HG02943 (cell line): ENCODE data around the gene HIP1.
"Not testable (repeated sequence)": the region's sequence is repeated elsewhere in the genome, so short reads cannot be mapped to it uniquely, and the experiment has no call there.

Source experiments
- ATAC-seq: cut with Tn5 transposase; IDR thresholded peaks from one replicate; pipeline ENCODE4 v1.9.1; 2021; ENCODE audit warnings: mild to moderate bottlenecking, low read depth, moderate library complexity; ENCODE audit not compliant: unreplicated experiment

Gene HIP1

DNA sequence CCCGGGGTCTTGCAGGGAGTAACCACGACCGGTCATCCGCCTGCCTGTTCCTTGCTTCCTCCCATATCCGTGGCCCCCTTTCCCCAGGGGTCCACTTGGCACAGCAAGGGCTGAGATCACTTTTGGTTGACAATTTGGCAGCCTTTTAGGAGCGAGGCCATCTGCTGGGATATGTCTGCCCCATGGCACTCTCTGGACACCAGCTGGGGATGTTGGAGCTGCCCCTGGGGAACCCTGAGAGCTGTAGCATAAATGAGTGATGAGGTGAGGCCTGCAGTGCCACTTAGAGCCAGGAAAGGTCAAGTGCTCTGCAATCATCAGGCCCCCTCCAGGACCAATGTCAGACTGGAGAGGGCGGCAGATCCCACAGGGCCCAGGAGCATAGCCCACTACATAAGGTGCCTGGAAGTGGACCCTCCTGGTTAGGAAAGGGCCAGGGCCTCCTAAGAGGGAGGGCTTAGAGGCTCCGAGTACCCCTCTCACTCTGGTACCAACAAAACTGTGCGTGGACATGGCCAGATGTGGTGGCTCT, 92.1 kb downstream of the HIP1 start:
- no peak for ATAC-seq

DNA sequence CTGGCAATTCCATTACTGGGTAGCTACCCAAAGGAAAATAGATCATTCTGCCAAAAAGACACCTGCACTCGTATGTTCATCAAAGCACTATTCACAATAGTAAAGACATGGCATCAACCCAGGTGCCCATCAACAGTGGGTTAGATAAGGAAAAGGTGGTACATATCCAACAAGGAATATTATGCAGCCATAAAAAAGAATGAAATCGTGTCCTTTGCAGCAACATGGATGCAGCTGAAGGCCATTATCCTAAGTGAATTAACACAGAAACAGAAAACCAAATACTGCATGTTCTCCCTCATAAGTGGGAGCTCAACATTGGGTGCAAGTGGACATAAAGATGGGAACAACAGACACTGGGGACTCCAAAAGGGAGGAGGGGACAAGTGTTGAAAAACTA, 93.2 kb downstream of the HIP1 start:
- ATAC-seq = no peak

DNA sequence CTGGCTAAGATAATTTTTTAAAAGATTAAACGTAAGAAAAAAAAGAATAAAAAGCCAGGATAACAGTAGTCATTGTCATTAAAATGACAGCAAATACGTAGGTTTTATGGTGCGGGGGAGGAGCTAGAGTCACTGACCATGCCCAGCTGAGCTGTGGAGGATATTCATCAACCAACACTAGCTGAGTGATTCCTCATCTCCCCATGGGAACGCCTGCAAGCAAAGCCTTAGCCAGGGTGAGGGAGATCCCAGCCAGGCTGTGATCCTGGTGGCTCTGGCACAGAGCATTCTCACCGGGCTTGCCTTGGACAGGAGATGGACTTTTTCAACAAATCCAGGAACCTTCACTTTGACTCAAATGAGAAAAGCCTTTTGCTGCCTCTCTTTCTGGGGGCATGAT, 94.2 kb downstream of the HIP1 start:
- no peak for ATAC-seq

DNA sequence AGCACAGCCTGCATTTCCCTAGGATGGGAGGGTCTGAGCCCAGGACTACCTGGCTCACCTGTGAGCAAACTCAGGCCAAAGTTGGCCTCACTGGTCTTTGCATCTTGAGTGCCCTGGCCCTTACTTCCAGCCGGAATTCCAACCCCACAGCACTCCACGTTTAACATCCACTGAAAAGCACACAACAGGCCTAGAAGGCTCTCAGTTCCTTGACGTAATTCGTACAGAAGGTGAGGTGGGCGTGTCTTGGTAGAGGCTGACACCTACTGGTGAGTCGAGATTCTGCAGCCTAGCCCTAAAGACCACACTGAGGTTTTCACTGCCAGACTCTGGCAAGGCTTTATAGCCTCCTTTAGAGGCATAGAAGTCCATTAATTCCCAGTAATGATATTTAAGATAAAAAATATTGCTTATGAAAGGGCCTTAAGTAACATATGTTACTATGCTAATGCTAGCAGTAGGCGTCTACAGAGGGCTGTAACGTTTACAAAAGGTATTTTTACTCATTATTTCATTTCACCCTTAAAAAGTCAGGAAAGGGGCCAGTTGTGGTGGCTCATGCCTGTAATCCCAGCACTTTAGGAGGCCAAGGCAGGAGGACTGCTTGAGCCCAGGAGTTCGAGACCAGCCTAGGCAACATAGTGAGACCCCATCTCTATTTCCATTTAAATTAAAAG, 95.8 kb downstream of the HIP1 start:
- ATAC-seq = no peak

DNA sequence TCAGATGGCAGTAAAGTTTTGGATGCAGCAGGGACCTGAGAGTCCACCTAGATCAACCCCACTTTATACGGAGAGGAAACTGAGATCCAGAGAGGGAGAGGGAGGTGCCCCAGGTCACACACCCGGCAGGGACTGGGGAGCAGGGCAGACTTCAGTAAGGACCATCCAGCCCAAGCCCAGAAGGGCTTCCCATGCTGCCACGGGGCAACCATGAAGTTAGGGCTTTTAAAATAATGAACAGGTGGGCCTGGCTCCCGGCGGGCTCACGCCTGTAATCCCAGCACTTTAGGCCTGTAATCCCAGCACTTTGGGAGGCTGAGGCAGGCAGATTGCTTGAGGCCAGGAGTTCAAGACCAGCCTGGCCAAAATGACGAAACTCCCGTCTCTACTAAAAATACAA, 98.5 kb downstream of the HIP1 start:
- no peak for ATAC-seq

DNA sequence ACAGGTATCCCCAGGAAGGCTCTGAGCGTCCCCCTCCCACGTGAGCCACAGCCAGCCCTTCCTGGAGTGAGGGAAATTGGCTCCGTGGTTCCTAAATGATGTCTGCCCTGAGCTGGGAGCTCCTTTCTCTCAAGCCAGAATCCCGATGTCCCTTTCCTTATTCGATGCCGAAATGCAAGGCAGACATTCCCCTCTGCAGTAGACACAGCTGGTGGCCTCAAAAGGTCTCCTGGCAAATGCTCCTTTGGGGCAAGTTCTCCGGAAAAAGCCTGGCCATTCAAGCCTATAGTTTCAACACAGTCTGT, 98.9 kb downstream of the HIP1 start:
- no peak for ATAC-seq

DNA sequence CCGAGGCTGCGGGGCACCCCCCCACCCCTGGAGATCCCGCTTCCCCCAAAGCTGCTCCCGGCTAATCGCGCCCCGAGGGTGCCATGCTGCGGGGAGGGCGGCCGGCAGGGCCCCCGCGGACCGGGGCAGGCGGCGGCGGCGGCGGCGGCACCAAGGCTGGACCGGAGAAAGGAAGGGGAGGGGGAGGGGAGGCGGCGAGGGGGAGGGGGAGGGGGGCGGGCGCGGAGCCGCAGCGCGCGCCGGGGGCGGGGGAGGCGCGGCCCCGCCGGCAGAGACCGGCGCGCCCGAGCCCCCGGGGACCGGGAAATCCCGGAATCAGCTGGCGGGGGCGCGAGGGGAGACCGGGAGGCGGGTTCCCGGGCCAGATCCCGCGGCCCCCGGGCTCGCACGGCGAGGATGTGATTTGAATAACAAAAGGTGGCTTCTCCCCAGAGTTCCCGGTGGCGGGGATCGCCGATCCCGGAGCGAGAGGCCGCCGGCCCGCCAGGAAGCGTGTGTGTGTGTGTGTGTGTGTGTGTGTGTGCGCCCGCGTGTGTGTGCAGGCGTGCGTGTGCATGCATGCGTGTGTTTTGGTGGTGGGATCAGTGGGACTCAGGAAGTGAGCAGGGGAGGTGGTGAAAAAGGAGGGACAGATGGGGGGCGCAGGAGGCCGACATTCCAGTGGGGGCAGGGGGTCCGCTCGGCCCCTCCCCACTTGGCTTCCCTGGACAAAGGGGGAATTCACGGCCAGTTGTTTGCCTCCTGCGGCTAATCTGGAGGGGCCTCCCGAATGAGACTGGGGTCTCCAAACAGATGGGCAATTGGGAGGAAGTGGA, 99.5 kb downstream of the HIP1 start:
- no peak for ATAC-seq

DNA sequence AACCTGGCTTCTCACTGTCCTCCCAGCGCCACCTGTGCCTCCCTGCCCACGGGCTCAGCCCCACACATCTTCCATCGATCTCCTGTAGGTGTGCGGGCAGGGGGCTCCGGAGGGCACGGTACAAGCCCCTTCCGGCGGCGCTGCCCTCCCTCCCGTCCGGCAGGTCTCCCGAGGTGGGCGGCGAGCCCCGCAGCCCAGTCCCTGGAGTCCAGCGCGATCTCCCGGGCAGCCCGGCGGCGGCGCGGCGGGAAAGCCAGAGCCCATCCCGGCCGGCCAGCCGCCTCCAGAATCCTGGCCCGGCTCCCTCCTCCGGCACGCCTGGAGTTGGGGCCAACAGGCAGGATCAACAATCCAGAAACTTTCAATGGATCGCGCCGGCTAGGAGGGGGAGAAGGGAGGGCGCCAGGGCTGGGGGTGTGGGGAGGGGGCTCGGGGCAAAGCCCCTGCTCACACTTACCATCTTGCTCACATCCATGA, 100.1 kb downstream of the HIP1 start:
- ATAC-seq = no peak

DNA sequence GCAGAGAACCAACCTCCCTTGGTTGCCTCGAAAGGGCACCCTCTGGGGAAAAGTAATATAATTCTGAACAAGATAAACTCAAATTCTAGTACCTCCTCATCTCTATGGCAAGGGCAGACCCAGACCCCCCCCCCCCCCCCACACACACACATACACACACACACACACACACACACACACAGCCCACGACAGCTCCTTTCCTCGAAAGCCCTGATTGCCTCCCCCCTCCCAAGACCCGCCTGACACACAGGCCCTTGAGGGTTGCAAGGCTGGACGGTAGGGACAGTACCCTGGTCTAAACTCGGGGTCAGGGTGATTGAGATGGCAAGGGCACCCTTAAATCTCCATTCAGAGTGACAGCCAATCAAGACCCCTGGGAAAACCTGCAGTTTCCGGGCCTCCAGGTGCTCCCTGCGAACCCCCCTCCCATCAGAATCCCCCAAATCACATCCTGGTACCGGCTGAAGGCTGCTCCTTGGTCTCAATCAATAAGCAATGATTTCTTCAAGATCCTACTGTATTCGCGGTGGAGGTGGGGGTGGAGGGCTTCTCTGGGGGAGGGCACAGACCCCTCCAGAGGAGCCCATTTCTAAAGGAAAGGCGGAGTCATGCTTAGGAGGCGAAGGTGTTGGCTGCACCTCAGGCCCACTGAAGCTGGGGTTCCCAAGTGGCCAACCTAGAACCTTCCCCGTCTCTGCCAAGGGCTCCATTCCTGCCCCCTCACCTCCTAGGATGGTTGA, 100.7 kb downstream of the HIP1 start:
- ATAC-seq = no peak

DNA sequence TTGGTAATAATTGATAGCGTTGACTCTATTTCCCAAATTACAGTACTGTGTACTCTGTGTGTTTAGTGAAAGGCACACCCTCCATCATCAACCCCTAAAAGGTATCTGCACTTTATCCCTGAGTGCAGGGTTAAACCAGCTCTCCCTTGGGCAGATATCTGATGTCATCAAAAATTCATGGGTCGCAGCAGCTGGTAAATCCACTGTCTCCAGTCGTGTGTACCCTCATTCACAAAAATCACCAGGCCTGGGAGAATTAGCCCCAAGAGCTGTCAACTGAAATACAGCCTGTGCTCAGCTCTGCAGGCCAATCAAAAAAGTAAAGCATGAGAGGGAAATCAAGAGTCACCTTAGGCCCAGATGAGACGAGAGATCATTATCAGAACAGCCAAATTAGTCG, 103.7 kb downstream of the HIP1 start:
- ATAC-seq = no peak

DNA sequence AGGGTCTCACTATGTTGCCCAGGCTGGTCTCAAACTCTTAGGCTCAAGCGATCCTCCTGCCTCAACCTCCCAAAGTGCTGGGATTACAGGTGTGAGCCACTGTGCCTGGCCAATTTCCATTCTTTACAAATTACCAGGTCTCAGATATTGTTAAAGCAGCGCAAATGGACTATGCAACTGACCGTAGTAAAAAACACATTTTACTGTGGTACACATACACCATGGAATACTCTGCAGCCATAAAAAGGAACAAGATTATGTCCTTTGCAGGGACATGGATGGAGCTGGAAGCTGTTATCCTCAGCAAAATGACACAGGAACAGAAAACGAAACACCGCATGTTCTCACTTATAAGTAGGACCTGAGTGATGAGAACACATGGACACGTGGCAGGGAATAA, 106.2 kb downstream of the HIP1 start:
- ATAC-seq = not testable (repeated sequence)

DNA sequence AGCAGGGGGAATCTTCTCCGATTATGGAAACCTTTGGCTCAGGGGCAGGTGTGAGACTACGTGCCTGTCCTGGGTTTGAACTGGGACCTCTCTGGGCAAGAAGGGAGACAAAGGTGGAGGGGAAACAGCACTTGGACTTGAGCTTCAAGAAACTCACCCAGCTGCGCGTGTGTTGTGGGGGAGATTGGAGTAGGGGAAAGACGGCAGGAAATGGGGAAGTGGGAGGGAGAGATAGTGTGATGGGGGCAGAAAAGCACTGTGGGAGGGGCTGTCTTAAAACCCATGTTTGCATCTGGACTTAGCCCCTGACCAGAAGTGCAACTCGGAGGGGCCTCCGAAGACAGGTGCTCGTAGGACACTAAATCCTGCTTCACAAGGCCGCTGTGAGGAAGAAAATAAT, 107.0 kb downstream of the HIP1 start:
- ATAC-seq = no peak

DNA sequence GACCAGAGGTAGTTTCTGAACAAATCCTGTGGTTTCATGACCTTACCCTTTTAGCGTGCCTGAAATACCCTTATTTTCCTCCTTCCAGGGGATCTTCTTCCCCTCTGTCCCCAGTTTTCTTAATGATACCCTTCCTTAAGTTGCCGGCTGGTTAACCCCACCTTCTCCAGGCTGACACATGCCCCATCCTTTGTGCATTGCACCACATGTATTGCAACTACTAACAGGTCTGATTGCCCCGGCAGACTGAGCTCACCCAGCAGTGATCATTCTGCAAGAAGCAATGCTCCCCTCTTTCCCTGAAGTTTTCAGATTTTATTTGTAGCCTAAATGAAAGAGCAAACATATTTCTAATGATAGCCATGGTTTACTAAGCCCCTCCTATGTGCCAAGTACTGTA, 108.2 kb downstream of the HIP1 start:
- ATAC-seq = no peak

DNA sequence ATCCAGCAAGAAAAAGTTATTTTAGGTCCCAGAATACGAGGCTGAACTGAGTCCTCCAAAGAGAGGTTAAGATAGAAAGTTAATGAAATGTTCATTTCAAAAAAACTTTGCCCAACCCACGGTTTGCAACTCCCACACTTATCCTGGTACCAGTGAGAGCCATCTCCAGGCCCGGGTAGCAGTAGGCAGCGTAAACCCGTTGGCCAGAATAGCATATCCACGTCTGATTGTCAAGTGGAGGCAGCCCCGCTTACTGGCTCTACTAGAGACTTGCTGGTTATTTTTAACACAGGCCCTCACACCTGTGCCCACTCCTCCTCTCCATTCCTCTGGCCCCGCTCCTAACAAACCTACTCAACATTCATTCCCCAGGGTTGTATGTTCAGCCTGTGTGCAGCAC, 109.7 kb downstream of the HIP1 start:
- ATAC-seq = no peak

DNA sequence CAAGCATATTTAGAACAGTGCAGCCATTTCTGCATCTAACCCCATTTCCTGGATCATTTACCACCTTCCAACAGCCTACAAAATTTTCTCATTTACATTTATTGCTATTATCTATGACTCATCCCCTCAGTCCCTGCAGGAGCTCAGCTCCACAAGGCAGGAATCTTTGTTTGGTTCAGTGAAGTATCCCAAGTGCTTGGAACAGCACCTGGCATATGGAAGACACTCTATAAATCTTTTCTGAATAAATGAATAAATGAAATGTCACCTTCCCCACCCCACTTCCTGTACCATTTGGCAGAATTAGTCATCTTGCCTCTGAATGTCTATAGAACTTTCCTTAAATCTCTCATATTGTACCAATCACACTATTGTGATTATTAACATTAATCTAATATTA, 110.7 kb downstream of the HIP1 start:
- ATAC-seq = no peak

DNA sequence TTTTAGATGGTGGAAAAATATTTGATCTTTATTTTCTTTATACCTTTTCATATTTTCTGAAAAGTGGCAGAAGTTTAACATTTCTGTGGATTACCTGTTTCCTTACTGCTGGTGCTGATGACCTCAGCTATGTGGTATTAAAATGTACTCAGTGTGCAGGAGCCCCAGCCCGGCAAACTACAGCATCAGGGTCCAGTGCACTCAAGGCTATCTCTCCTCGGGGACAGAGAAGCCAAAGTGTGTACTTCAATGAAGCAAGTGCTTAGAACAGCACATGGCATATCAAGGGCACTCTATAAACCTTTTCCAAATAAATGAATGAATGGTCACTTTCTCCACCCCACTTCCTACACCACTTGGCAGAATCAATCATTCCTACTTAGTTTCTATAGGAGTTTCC, 111.8 kb downstream of the HIP1 start:
- no peak for ATAC-seq

DNA sequence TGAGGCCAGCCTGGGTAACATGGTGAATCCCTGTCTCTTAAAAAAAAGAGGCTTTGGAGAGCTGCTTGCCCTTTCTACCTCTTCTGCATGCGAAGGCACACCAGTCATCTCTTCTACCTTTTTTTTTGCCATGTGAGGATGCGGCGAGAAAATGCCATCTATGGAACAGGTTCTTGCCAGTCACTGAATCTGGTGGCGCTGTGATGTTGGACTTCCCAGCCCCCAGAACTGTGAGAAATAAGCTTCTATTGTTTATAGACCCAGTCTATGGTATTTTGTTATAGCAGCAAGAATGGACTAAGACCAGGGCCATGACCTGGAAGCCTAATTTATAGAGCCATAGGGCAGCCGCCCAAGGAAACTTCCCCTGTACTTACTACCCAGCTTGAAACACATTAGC, 112.9 kb downstream of the HIP1 start:
- ATAC-seq = no peak

DNA sequence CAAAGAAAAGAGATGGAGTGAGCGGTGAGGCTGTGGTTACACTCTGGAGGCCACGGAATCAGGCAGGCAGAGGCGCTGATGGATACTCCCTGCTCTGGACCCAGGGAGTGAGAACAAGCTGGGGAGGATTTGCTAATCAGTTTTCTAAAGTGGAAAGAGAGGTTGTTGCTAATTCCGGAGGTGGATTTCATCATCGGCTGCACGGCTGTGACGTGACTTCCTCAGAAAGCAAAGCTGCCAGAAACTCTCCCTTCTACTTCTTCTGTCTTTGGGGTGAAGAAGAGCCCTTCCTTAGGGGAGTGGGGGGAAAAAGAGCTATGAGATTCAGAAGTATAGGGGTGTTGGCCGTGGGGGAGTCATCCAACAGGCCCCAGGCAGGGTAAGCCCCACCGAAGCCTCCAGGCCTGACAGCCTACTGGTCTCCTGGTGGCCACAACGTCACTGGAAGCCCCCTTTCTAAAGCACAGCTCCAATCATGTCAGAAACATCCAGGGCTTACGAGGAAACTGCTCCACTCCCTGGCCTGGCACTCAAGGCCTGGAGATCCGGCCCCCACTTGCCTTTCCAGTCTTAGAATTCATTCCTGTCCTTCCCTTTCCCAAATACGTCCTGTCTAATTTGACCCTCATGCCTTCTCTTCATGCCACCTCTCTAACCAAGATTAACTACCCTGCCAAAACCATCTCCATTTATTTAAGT, 114.5 kb downstream of the HIP1 start:
- no peak for ATAC-seq

DNA sequence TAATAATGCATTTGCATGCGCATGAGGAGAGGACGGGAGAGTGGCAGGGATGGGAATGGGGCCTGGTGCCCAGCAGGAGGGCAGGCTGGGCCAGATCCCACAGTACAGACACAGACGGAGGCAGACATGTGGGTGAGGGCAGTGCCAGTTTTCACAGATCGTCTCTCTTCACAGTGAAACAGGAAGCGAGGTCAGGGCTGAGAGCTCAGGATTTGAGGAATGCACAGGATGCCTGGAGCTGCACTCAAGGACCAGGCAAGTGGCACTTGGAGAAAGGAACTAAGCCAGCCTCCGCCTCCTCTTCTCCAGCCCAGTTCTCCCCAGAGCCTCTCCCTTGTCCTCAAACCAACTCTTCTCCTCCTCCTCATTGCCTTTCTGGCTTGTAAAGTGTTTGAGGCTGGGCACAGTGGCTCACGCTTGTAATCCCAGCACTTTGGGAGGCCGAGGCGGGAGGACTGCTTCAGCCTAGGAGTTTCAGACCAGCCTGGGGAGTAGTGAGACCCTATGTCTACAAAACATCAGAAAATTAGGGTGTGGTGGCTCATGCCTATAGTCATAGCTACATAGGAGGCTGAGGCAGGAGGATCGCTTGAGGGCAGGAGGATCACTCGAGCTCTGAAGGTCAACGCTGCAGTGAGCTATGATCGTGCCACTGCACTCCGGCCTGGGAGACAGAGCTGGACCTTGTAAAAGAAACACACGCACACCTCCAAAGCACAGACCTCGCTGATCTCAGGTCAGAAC, 115.2 kb downstream of the HIP1 start:
- ATAC-seq = no peak

DNA sequence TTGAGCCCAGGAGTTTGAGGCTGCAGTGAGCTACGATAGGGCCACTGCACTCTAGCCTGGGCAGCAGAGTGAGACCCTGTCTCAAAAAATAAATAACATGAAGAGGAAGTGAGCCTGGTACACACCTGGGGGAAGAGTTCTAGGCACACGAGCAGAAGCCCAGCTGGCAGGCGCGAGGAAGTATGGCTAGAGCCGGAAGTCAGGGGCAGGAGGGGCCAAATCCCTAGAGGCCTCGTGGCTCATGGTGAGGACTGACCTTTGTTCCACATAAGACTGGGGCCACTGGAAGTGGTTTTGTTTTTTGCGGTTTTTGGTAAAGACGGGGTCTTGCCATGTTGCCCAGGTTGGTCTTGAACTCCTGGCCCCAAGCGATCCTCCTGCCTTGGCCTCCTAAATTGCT, 117.6 kb downstream of the HIP1 start:
- no peak for ATAC-seq
